ENCODE results near the gene ROGDI.

The ROGDI gene

GRCh38 chr16:4820652-4821051 lies 18.2 kb upstream of the ROGDI start:
- no peak for DNase-seq (ENCODE audit: low read depth)
- no peak overlapping the region for H3K4me3 ChIP-seq (ENCODE audit: low read depth, low read length)

DNA sequence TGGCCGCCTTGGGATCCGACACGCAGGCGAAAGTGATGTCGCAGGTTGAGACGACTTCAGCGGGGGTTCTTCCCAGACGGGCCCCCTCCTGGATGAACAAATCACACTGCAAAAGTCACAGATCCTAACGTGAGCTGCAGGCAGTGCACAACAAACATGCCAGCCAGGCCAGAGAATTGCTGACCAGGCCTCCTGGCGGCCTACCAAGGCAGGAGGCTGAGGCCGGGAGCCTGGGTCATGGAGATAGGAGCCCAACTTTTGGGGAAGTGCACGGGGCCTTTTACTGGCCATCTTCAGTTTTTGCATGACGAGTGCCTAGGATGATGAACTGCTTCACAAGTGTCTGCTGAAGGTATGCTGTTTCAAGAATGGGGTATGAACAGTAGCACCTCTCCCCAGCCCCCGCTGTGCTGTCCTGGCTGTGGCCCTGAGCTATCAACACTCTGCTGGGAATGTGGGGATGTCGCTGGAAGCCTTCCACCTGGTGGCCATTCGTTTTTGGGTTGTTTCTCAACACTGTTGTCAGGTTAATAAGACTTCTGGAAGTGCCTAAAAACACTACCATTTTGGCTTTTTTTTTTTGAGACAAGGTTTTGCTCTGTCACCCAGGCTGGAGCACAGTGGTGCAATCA lies 12.2 kb upstream of the ROGDI start:
- no peak for DNase-seq (ENCODE audit: low read depth)
- H3K4me3 ChIP-seq (ENCODE audit: low read depth, low read length): no peak overlapping the region

DNA sequence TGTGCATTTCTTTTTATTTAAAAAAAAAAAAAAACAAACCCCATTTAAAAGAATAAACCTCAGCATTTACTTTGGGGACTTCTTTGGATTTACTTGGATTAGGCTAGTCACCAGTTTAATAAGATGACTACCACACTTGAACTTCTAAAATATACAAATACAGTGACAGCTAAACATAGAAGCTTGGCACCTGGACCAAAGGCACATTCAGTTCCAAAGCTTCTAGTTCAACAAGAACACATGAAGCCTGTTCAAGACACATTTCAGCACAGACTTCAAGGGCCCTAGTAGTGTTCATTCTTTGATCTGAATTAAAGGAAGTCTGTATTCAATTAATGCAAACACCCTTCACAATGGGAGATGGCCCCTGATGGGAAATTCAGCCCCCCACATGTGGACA lies 11.6 kb upstream of the ROGDI start:
- no peak for DNase-seq (ENCODE audit: low read depth)

DNA sequence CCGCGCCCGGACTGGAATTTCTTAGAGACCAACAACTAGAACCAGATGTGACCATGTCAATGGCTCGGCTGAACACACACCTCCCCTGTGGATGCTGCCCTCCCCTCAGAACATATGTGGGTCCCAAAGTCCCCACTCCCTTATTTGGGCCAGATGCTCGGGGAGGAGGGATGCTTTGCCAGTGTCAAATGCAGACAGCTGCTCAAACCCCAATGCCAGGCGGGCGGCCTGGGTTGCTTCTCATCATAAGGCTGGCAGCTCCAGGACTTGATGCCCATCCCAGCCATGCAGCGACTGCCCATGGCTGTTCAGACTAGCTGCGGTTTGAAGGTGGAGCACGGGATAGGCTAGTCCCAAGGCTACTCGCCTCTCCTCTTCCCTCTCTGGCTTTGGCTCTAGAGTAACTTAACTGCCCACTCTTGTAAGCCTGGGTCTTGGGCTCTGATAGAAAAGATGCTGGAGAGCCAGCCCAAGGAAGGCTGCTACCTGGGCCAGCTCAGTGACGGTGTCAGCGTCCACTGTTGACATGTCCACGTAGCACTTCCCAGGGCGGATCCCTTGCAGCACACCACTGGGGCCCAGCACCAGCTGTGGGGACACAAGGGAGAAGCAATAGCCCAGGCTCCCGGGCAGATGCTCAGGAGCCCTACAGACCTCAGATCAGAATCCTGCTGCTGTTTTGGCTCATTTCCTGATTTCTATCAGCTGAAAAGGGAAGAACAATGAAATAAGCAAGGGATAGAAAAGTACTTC lies 11.0 kb upstream of the ROGDI start:
- H3K4me3 ChIP-seq (ENCODE audit: low read depth, low read length): no peak overlapping the region
- DNase-seq (ENCODE audit: low read depth): no peak

More for the DNA sequence above, 11.6 kb upstream of the ROGDI start:
- no peak overlapping the region for H3K4me3 ChIP-seq (ENCODE audit: low read depth, low read length)

- DNase-seq (ENCODE audit: low read depth): no peak
- H3K4me3 ChIP-seq (ENCODE audit: low read depth, low read length): no peak overlapping the region
These were observed 9.3 kb upstream of the ROGDI start for GRCh38 chr16:4811773-4812172.

DNA sequence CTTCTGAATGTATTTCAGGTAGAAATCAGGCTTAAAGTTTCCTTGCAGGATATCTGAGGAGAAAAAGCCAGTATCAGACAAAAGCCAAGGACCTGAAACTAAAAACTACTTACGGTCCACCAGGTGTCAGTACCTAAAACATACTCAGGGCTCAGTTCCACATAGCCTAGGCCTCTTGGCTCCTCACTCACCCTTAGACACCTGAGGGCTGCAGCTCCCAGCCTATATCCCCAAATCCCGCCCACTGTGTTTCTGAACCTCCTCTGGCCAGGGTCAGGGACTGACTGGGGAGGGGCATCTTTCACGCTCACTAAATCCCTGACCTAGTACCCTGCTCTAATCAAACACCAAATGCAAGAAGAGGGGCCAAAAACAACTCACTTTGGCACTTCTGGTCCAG lies 8.8 kb upstream of the ROGDI start:
- no peak for DNase-seq (ENCODE audit: low read depth)
- H3K4me3 ChIP-seq (ENCODE audit: low read depth, low read length): no peak overlapping the region

GRCh38 chr16:4806280-4806679 lies 3.8 kb upstream of the ROGDI start:
- no peak for DNase-seq (ENCODE audit: low read depth)
- no peak overlapping the region for H3K4me3 ChIP-seq (ENCODE audit: low read depth, low read length)

GRCh38 chr16:4805231-4805630 lies 2.8 kb upstream of the ROGDI start:
- DNase-seq (ENCODE audit: low read depth): peak; percentile 32
- H3K4me3 ChIP-seq (ENCODE audit: low read depth, low read length): no peak overlapping the region

DNA sequence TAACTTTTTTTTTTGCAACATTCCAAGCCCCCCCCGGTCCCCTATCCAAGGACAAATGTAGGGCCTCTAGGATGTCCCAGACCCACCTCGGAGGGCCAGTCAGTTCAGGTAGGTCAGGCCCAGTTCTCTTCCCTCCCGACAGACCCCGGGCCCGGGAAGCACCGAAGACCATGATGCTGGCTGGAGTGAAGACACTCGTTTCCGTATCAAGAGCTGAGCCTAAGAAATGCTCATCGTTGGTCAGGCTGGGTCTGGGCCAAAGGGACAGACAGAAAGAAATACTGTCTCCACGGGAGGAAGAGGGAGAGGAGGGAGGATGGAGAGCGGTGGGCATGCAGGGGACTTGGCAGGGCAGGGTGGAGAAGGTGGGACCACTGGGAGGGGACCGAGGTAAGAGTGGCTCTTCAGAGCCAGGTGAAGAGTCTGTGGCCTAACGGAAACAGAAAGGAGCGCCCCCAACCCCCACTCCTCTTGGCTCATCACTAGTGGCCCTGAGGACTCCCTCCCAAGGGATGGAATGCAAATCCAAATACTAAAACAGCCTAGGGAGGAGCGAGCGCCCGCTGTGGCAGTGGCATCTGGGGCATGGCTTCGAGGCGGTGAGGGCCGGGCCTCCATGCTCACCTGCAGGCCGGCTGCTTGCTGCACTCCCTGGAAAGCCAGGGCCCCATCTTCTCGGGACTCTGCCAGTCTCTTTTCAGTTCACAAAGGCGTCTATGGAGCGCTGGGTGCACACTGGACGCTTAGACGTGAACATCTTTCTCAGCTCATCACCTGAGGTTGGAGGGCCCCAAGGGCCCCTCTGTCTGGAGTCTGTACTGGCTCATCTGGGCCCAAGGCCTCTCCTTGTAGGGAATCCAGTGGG lies 1.7 kb upstream of the ROGDI start:
- no peak for DNase-seq (ENCODE audit: low read depth)
- no peak overlapping the region for H3K4me3 ChIP-seq (ENCODE audit: low read depth, low read length)

GRCh38 chr16:4803401-4803844 lies 990 bp upstream of the ROGDI start:
- no peak for DNase-seq (ENCODE audit: low read depth)
- peak overlapping the region; percentile 72 for H3K4me3 ChIP-seq (ENCODE audit: low read depth, low read length)

- H3K4me3 ChIP-seq (ENCODE audit: low read depth, low read length): peak overlapping the region; percentile 72
- peak; percentile 72 for DNase-seq (ENCODE audit: low read depth)
These were observed 340 bp upstream of the ROGDI start for GRCh38 chr16:4802659-4803287.

DNA sequence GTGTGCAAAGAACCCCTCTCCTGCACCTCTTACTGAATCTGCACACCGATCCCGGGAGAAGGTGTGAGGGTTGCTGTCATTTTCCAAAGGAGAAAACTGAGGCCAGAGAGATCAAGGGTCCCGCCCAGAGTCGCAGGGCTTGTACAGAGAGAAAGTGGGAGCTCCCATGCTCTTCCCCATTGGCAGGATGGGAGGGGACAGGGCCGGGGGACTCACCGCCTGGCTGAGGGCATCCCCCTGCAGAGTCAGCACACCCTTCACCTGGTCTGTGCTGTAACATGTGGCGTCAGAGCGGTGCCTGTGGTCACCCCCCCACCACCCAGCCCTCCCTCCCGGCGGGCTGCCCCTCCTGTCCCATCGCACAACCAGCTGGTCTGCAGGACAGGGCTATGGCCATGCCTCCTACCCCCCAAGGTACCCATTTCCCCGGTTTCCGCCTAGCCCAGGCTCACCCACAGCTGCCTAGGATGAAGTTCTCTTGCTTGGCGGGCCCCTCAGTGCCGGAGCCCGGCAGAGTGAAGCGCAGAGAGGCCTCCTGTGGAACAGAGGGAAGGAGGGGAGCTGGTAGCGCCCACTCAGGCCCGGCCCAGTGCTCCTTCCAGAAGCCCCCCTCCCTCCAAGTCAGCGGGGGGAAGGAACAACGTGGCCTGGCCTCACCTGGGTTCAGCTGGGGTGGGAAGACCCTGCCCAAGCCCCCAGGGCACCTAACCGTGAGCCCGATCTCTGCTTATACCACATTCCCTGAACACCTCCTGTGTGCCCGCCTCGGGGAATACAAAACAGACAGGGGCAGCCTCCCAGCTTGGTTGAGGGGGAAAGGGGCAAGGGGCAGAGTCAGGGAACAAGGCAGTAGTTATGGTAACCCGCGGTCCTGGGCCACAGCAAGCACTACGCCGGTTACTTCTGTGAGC lies 1.1 kb downstream of the ROGDI start:
- H3K4me3 ChIP-seq (ENCODE audit: low read depth, low read length): peak overlapping the region; percentile 72
- no peak for DNase-seq (ENCODE audit: low read depth)

DNA sequence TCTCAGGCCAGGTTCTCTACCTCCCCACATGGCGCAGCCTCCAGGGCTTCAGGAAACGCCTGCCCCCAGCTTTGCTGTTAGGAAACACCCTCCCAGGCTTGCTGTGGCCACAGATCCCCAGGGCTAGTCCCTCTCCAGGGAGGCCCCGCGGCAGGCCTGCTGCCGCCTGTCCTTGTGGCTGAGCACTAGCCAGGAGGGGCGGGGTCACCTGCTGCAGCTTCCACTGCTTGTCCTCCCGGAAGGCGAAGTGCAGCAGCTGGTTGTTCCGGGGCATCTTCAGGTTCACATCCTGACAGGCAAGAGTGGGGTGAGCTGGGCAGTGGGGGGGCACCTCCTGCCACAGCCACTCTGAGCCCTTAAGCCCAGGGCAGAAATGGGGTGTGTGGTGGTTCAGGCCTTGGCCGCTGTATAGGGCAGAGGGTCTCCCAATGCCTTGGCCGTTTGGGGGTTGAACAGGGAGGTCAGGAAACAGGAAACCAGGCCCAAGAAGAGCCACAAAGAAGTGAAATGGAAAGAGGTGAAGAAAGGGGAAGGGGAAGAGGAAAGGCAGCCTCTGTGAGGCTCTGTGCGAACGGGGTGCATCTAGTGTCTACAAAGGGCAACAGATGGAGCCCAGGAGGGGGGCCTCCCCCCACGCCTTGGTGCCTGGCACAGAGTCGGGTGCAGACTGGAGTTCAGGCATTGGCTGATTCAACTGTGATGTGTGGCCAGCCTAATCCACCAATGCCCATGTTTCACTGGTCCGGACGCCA lies 2.0 kb downstream of the ROGDI start:
- DNase-seq (ENCODE audit: low read depth): no peak
- no peak overlapping the region for H3K4me3 ChIP-seq (ENCODE audit: low read depth, low read length)

DNA sequence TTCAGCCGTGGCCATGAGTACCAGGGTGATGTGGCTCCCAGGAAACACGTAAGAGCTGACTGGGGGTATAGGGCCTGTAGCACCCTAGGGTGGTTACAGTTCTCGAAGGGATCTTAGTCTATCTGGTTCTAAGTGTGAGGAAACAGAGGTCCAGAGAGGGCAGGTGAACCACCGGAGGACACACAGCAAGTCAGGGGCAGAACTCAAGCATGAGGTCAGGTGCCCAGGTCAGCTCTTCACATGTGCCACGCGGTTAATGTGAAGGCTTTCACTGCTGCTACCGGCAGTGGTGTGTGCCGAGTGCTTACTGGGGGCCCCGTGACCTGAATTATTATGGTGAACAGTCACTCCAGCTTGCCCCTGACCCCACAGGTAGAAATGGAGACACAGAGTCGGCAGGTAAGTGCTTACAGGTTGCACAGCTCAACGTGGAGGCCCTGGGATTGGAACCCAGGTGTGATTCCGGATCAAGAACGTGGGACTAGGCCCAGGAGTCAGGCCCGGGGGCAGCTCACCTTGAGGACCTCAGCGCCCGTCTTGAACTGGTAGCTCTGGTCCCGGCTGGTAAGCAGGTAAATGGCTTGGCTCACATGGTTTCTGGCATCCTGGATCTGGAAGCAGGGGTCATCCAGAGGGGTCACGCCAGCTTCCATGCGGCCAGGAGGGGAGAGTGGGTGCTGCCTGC lies 3.1 kb downstream of the ROGDI start:
- no peak overlapping the region for H3K4me3 ChIP-seq (ENCODE audit: low read depth, low read length)
- DNase-seq (ENCODE audit: low read depth): no peak

DNA sequence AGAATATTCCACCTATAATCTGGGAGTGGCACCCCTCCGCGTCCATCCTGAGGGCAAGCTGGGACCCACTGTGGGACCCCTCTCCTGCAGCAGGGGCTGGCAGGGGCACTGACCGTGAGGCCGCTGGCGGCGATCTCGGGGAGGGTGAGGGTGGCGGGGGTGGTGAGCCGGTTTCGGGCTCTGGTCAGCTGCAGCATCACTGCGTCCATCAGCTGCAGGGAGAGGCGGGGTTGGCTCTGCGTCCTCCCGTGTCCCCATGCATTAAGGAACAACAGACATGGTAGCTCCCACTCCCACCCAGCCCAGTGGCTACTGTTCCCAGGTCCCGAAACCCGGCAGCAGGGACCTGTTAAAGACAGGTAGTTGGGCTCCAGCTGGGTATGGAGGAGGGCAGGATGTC lies 4.0 kb downstream of the ROGDI start:
- no peak overlapping the region for H3K4me3 ChIP-seq (ENCODE audit: low read depth, low read length)
- DNase-seq (ENCODE audit: low read depth): no peak

DNA sequence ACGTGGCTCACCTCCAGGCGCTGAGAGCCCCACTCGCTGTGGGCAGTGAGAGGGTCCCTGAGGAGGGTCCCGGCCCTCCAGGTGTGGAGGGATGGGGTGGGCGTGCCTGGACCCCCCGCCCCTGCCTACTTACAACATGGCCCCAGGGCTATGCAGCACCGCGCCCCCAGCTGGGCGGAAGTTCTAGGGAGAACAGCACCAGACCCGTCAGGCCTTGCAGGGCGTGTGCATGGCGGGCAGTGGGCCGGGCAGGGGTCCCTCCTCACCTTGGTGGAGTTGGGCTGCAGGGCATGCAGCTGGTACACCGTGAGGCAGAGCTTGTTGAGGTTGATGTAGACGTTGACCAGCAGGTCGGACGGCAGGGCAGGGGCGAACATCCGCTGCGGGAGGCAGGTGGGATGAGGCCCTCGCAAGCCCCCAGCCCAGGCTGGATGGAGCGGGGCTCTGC lies 4.6 kb downstream of the ROGDI start:
- no peak for DNase-seq (ENCODE audit: low read depth)

GRCh38 chr16:4796982-4797804 lies 5.2 kb downstream of the ROGDI start:
- no peak for DNase-seq (ENCODE audit: low read depth)
- no peak overlapping the region for H3K4me3 ChIP-seq (ENCODE audit: low read depth, low read length)

More for the DNA sequence above, 4.6 kb downstream of the ROGDI start:
- no peak overlapping the region for H3K4me3 ChIP-seq (ENCODE audit: low read depth, low read length)

Data from skeletal muscle cell (primary cell).